ENCODE results near the gene YOD1. TPM values are rescaled to one million over a fixed set of nuclear protein-coding genes. Genes with fewer than 3 reads are reported as not detected.

YOD1 gene
- total RNA-seq, 2 donors from 2014 or later: 3.5 to 4.7 TPM

- Histone ChIP-seq H3K36me3 (peaks cover 31% of the 10 kb centered on the region), H3K4me1 (peaks cover 0 to 6% of the 10 kb centered on the region in 2 donors), H3K4me3 (no peak overlapping the region), H3K9me3 (no peaks in the 10 kb centered on the region), H3K27me3 (no peaks in the 10 kb centered on the region), H3K27ac (peak overlapping the region; percentile 33 to 57)
- DNase-seq (ENCODE audit: low spot score): no peak
- TF ChIP-seq CTCF (IDR thresholded peaks at IDR 0.05): no peak
Observed at GRCh38 chr1:207058252-207058651, 7.2 kb upstream of the YOD1 start.

- Histone ChIP-seq H3K4me1 (peaks cover 0 to 16% of the 10 kb centered on the region in 2 donors), H3K36me3 (peaks cover 19% of the 10 kb centered on the region), H3K27ac (peak overlapping the region; percentile 97 to 98), H3K27me3 (no peaks in the 10 kb centered on the region), H3K9me3 (no peaks in the 10 kb centered on the region), H3K4me3 (no peak overlapping the region)
- DNase-seq (ENCODE audit: low spot score): no peak
- TF ChIP-seq CTCF (IDR thresholded peaks at IDR 0.05): no peak
Observed at GRCh38 chr1:207056673-207057072, 5.7 kb upstream of the YOD1 start.

GRCh38 chr1:207055386-207056001 lies 4.5 kb upstream of the YOD1 start:
- Histone ChIP-seq H3K36me3 (peaks cover 9% of the 10 kb centered on the region), H3K4me3 (no peak overlapping the region), H3K4me1 (peaks cover 0 to 23% of the 10 kb centered on the region in 2 donors), H3K27ac (peak overlapping the region; percentile 97 to 98), H3K9me3 (no peaks in the 10 kb centered on the region), H3K27me3 (no peaks in the 10 kb centered on the region)
- no peak for TF ChIP-seq CTCF (IDR thresholded peaks at IDR 0.05)
- no peak for DNase-seq (ENCODE audit: low spot score)

- H3K4me1 ChIP-seq: peaks cover 0 to 20% of the 10 kb centered on the region in 2 donors
- H3K27ac ChIP-seq: peak overlapping the region; percentile 97 to 98
- H3K4me3 ChIP-seq: no peak overlapping the region
- no peak for TF ChIP-seq CTCF (IDR thresholded peaks at IDR 0.05)
- H3K9me3 ChIP-seq: no peaks in the 10 kb centered on the region
- H3K36me3 ChIP-seq: no peaks in the 10 kb centered on the region
- H3K27me3 ChIP-seq: no peaks in the 10 kb centered on the region
- DNase-seq (ENCODE audit: low spot score): no peak
Observed at GRCh38 chr1:207054491-207054890, 3.5 kb upstream of the YOD1 start.

- DNase-seq (ENCODE audit: low spot score): peak; percentile 98
- H3K27ac ChIP-seq: peak within 1 kb of the TSS; percentile 97 to 98
- H3K4me3 ChIP-seq: peak within 1 kb of the TSS; percentile 64 to 74
- no peaks in the 10 kb centered on the region for H3K27me3 ChIP-seq
- peaks cover 0 to 32% of the 10 kb centered on the region in 2 donors for H3K4me1 ChIP-seq
- peaks cover 12% of the 10 kb centered on the region for H3K36me3 ChIP-seq
- no peaks in the 10 kb centered on the region for H3K9me3 ChIP-seq
- TF ChIP-seq CTCF (IDR thresholded peaks at IDR 0.05): no peak
Observed at GRCh38 chr1:207052911-207053769, 2.1 kb upstream of the YOD1 start, which contains the start of gene PFKFB2. Gene PFKFB2 (plus strand): TSS chr1:207053275. CDS start chr1:207054718, 1,443 bp downstream.

Measured in right atrium auricular region (tissue), 2 donors.